ENCODE measurements around the gene ASAP2.

GRCh38 chr2:9222239-9222892 lies 15.8 kb downstream of the ASAP2 start:
- TF ChIP-seq CTCF (conservative IDR thresholded peaks at IDR 0.05; ENCODE audit: low read length), result no peak
- TF ChIP-seq EZH2phosphoT487 (IDR thresholded peaks at IDR 0.05; ENCODE audit: borderline replicate concordance, low read depth, low read length), result no peak
